GM12864 (cell line): ENCODE measurements around the gene CELF1.

ENCODE experiments used
- DNase-seq: peaks from one replicate; pipeline ENCODE4 v3.0.0-alpha.2; 2011; ENCODE audit warnings: low read depth
- H3K4me3 ChIP-seq: 2 replicates; pipeline ENCODE4 v1.5.1; 2011; ENCODE audit warnings: mild to moderate bottlenecking, low read depth, low read length, control low read depth
- CTCF ChIP-seq: IDR thresholded peaks from 2 replicates; pipeline ENCODE4 v1.5.1; 2011; ENCODE audit warnings: low read depth, mild to moderate bottlenecking, moderate library complexity, low read length, control low read depth, inconsistent platforms; ENCODE audit errors: missing control alignments

CELF1 gene

DNA sequence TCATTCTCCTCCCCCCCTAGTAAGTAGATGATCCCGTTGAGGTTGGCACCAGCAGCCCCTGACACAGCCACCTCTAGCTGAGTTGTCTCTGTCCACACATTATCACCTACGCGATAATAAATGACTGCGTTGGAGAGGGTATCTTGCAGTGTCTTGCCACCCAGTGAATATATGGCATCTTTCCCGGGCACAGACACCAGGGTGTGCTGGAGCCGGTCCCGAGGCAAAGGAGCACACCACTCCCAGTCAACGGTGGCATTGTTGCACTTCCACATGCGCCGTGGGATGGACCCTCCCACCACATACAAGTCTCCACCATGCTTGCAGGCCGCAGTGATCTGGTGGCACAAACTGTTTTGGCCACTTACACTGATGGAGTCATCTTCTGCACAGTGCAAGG is 20.4 kb upstream of the CELF1 start:
- DNase-seq = no peak
- TF ChIP-seq CTCF = no peak
- H3K4me3 ChIP-seq = no peak overlapping the region

DNA sequence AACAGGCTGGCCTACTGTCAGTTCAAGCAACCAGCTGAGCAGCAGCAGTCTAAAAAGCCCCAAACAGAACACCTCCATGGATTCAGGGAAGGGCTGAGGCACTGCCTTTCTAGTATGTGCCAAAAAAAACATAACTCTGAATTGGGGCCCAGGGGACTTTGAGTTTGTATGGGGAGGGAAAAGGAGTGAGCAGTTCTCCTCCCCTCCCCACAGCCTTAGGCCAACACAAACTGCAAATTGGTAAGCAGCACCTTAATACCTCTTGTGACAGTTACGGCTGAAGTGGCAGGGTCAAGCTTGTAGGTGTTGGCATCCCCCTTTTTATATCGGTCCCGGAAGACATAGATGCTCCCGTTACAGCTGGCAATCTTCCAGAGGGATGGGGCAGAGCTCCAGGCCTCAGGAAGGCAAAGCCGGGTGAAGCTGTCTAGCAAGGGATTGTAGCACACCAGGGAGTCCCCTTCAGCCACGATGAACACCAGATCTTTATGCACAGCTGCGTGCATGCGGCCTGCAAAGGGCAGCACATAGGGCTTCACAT is 19.9 kb upstream of the CELF1 start:
- TF ChIP-seq CTCF = no peak
- no peak for DNase-seq
- H3K4me3 ChIP-seq = no peak overlapping the region

- no peak for DNase-seq
- H3K4me3 ChIP-seq = no peak overlapping the region
- TF ChIP-seq CTCF = no peak
Observed at GRCh38 chr11:47571895-47572294, 19.0 kb upstream of the CELF1 start.

DNA sequence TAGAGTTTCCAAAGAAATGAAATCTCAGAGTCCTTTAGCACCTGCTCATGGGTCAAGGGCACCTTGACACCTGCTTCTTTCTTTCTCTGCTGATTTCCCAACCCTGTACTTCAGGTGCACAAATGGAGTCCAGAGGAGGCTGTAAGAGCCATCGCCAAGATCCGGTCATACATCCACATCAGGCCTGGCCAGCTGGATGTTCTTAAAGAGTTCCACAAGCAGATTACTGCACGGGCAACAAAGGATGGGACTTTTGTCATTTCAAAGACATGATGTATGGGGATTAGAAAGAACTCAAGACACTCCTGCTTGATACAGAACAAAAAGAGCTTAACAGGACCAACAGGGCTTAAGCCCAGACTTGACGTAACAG is 18.4 kb upstream of the CELF1 start:
- DNase-seq = no peak
- H3K4me3 ChIP-seq = no peak overlapping the region
- TF ChIP-seq CTCF = no peak

- H3K4me3 ChIP-seq = no peak overlapping the region
- TF ChIP-seq CTCF = no peak
- DNase-seq = no peak
Observed at GRCh38 chr11:47570651-47571356, 17.9 kb upstream of the CELF1 start.

DNA sequence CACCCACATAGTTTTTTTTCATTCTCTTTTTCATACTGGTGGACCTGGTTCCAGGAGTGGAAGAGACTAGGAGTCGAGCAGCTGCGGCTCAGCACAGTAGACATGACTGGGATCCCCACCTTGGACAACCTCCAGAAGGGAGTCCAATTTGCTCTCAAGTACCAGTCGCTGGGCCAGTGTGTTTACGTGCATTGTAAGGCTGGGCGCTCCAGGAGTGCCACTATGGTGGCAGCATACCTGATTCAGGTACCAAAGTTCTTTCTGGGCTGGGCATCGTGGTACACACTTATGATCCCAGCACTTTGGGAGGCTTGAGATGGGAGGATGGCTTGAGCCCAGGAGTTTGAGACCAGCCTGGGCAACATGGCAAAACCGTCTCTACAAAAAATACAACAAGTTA is 16.7 kb upstream of the CELF1 start:
- H3K4me3 ChIP-seq = no peak overlapping the region
- TF ChIP-seq CTCF = no peak
- DNase-seq = no peak

DNA sequence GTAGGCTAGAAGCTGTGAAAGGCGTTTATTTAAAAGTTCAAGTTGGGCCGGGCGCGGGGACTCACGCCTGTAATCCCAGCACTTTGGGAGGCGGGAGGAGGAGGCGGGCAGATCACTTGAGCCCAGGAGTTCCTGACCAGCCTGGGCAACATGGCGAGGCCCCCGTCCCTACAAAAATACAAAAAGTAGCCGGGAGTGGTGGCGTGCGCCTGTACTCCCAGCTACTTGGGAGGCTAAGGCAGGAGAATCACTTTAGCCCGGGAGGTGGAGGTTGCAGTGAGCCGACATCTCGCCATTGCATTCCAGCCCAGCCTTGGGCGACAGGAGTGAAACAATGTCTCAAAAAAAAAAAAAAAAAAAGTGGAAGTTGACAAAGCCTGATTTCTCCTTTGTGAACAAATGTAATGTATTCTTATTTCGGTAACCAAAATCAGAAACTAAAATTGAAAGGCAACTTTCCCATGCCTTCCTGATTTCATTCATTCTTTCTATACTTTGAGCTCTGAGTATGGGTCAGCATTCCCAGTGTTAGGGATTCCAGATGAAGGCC is 13.3 kb upstream of the CELF1 start:
- H3K4me3 ChIP-seq = peak overlapping the region; percentile 99
- DNase-seq = no peak
- TF ChIP-seq CTCF = no peak
